Measurements from ENCODE around the gene LAMA2.

Gene LAMA2

DNA sequence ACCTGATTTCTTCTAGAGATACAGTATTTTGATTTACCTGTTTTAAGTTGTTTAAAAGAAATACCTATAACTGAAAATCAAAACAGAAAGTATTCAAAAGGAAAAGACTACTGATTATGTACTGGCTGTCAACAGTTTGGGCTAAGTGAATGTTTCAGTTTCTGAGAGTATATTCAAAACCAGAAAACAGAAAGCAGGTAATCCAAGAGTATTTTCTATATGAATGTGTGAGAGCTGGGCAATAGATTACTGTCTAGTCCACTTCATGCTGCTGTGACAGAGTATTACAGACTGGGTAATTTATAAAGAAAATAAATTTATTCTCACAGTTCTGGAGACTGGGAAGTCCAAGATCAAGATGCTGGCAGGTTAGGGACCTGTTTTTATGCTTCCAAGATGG lies 566.0 kb downstream of the LAMA2 start:
- no peak for DNase-seq (ENCODE audit: low spot score)

GRCh38 chr6:129451187-129451586 lies 568.2 kb downstream of the LAMA2 start:
- no peak for DNase-seq (ENCODE audit: low spot score)

- no peak for DNase-seq (ENCODE audit: low spot score)
These were observed 570.1 kb downstream of the LAMA2 start for GRCh38 chr6:129453073-129453472.

DNA sequence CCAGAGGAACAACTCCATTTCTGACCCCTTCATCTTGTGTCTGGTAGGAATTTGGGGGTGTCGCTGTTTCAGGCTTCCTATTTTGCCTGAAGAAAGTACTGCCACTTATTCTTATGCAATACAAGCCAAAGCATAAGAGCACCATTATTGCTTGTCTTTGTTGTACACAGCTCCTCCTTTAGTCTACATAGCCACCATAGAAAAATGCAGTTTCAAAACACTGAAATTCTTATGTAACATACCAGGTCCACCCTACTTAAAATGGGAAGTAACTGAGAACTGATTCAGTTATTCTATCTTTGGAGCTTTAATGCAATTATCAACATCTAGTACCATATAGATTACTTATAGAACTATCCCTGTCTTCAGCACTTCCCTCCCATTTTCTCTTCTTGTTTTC lies 571.5 kb downstream of the LAMA2 start:
- no peak for DNase-seq (ENCODE audit: low spot score)

DNA sequence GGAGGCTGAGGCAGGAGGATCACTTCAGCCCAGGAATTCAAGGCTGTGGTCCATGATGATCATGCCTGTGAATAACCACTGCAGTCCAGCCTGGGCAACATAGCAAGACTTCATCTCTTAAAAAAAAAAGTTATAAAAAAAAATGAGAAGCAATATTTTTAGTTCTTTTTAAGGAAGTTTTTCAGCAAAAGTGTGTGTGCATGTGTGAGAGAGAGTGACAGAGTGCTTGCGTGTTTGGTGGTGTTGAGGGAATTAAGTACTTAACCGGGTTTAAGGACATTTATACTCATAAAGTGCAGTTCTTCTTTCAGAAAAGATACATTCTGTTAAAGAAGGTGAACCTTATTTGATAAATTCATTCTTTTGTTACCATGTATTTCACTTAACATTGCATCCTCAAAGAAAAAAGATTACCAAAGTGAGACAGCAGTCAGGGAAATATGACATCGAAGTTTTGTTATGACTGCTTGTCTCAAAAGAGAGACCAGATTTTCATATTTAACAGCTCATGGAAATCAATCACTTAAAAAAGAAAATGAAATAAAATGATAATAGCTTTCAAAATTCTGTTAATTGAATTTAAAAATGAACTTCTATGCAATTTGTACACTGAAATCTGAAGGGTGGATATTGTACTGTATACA lies 572.3 kb downstream of the LAMA2 start:
- DNase-seq (ENCODE audit: low spot score), result no peak

DNA sequence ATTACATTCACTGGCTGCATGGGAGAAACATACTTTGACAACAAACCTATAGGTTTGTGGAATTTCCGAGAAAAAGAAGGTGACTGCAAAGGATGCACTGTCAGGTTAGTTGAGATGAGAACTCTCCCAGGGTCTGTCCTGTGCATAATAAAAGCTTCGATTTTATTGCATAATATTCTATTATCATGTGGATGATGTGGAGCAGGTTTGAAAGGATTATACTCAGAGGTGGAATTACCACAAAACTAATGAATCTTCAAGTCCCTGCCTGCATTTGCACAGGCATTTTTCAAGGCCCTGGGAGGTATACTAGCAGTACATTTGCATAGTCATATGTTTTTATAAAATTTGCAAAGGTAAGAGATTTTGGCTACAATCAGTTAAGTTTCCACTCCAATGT lies 577.3 kb downstream of the LAMA2 start:
- no peak for DNase-seq (ENCODE audit: low spot score)

DNA sequence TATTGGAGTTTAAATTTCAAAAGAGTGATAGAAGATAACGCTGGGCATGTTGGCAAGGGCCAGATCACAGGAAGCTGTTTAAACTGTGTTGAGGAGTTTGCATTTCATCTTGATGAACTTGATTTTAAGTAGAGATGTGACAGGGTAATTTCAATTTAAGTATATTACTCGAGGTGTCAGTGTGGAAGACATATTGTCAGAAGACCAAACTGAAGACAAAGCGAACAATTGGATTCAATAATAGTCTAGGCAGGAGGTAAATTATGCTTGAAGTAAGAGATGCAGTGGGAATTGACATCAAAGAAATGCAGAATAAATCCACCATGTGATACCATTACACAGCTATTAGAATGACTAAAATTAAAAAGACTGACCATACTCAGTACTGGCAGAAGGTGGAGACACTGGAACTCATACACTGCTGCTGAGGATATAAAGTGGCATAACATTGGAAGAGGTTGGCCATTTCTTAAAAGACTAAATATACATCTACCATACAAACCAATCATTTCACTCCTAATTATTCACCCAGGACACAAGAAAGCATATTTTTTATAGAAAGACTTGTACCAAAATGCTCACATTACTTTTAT lies 586.2 kb downstream of the LAMA2 start:
- no peak for DNase-seq (ENCODE audit: low spot score)

GRCh38 chr6:129472239-129472638 lies 589.3 kb downstream of the LAMA2 start:
- DNase-seq (ENCODE audit: low spot score), result no peak

- DNase-seq (ENCODE audit: low spot score), result no peak
These were observed 590.6 kb downstream of the LAMA2 start for GRCh38 chr6:129473546-129473945.

GRCh38 chr6:129475477-129476247 lies 592.7 kb downstream of the LAMA2 start:
- no peak for DNase-seq (ENCODE audit: low spot score)

DNA sequence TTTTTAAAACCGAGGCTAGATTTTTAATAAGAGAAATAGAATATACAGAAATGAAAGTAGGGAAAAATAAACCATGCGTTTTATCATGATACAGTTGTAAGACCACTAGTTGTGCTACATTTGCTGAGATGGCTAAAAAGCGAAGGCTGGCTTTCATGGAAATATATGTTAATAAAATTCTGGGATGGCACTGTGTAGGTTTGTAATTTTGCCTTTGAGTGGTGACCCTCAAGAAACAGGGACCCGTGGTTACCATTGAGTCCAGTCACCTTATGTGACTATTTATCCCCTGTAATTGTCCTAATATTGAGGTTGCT lies 593.3 kb downstream of the LAMA2 start:
- DNase-seq (ENCODE audit: low spot score), result no peak

- no peak for DNase-seq (ENCODE audit: low spot score)
These were observed 593.9 kb downstream of the LAMA2 start for GRCh38 chr6:129476810-129477209.

DNA sequence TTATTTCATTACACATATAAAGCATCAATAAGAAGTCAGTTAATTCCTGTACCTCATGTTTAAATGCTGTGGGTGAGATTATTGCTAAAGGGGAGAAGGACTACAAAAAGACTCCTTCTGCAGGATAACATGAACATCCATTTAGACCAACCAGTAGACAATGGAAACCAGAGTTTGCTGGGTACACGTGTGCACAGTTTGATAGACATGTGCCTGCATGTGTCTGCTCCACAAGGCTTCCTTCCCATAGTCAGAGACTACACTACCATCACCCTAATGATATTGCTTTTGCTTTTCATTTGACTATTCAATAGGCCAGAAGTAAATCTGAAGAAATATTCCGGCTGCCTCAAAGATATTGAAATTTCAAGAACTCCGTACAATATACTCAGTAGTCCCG lies 595.4 kb downstream of the LAMA2 start:
- no peak for DNase-seq (ENCODE audit: low spot score)

- no peak for DNase-seq (ENCODE audit: low spot score)
These were observed 598.8 kb downstream of the LAMA2 start for GRCh38 chr6:129481706-129482105.

DNA sequence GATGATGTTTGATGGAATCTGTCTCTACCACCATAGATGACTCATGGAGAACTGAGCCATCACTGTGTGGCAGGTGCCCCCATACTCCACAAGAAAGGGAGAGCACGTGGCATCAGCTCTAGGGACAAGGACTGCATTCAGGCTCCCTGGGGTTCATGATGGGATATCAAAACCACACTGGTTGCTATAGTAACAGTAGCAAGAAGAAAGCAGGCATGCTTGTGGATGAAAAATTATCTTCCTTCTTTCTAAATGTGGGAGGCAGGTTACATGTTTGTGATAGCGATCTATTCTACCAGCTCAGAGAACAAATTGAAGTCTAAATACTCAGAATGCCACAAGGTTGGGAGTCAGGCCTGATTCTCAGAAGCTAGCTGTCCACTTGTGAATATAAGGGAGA lies 602.8 kb downstream of the LAMA2 start:
- no peak for DNase-seq (ENCODE audit: low spot score)

- DNase-seq (ENCODE audit: low spot score), result no peak
These were observed 603.4 kb downstream of the LAMA2 start for GRCh38 chr6:129486327-129486726.

DNA sequence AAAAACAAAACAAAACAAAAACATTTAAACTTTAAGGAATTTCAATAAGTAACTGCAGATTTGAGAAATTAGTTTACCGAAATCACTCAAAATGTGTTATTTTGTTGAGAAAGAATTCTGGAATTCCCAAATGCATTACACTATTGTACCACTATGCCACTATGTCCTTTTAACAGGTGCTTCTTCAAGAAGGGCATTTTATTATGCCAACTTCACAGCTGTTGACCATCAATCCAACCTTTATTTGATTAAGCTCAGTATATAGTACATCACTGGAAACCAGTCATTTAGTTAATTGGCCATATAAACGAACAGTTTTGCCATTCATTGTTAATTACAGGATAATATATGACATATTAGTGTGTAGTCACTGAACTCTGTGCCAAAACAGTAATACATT lies 605.4 kb downstream of the LAMA2 start:
- DNase-seq (ENCODE audit: low spot score), result no peak

DNA sequence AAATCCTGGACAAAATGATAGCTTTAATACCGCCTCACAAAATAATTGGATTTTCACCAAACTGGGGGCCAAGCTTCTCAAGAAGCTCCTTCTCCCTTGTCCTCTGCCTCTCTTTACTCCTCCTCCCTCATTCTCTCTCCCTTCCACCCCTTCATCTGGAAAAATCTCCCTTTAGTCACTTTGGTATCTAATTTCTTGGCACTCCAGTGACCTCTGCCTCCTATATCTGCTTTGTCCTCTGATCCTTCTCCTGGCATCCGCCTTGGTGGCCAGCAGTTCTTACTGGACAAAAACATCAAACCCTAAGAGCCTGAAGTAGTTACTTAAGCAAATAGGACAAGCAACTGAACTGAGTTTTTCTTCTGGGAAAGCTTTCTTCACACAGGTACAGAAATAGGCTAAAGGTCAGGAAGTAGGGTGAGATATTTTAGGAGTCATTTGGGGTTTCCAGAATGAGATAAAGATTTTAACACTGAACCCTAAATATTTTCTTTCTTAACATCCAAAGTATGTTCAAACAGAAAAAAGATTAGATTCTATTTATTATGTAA lies 606.4 kb downstream of the LAMA2 start:
- DNase-seq (ENCODE audit: low spot score), result no peak

DNA sequence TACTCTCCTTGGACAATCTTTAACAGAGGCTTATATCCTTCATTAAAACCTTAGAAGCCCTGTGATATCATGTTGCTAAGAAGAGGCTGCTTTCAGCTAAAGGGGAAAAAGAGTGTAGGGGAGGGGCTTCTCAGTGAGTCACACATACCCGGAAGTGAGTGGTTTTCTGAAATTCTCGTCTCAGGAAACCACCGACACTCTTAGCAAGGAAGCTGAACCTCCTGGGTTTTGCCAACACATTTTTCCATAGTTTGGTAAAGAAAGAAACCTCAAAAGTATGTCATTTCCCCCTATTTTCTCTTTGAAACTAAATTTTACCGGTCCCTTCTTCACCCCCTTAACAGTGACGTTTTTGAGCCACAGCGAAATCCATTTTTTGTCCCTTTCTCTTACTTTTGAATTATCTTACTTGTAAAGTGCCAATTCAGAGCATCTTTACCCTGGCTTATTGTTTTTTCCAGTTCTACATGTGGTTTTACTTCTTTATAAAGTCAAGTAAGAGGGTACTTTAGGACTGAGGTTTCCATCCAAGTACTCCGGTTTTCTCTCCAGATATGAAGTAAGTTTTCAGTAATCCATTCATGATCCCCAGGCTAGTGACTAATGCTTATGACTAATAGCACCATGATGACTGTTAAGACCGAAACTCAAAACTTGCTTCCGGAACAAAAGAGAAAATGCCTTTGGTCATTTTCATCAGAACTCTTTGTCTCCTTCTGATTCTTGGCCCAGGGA lies 607.8 kb downstream of the LAMA2 start:
- no peak for DNase-seq (ENCODE audit: low spot score)

- DNase-seq (ENCODE audit: low spot score), result no peak
These were observed 608.5 kb downstream of the LAMA2 start for GRCh38 chr6:129491436-129491835.

DNA sequence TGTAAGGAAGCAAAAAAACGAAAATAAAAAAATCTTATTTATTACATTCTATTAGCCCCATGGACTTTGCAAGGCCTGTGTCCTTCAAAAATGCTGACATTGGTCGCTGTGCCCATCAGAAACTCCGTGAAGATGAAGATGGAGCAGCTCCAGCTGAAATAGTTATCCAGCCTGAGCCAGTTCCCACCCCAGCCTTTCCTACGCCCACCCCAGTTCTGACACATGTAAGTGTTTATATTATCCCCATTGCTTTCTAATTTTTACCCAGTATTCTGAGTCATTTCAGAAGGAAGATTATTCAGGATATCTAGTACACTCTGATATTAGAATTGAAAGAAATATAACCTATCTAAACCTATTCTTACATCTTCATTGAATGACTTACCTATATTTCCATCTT lies 609.3 kb downstream of the LAMA2 start:
- DNase-seq (ENCODE audit: low spot score), result no peak

GRCh38 chr6:129493354-129493902 lies 610.5 kb downstream of the LAMA2 start:
- DNase-seq (ENCODE audit: low spot score), result no peak

Measured in cerebellar cortex (tissue), 1 donor.